Activated T-cell treated with anti-CD3 and anti-CD28 coated beads for 24 hours (primary cell): ENCODE measurements around the gene KRTAP10-11.

Experiments
- DNase-seq: peaks from one replicate; pipeline ENCODE4 v3.0.0-alpha.2; 2020; ENCODE audit warnings: low read depth

The KRTAP10-11 gene

GRCh38 chr21:44695184-44695583 is 49.0 kb downstream of the KRTAP10-11 start:
- DNase-seq, result no peak

- DNase-seq, result no peak
These were observed 49.4 kb downstream of the KRTAP10-11 start for GRCh38 chr21:44695641-44696040.

DNA sequence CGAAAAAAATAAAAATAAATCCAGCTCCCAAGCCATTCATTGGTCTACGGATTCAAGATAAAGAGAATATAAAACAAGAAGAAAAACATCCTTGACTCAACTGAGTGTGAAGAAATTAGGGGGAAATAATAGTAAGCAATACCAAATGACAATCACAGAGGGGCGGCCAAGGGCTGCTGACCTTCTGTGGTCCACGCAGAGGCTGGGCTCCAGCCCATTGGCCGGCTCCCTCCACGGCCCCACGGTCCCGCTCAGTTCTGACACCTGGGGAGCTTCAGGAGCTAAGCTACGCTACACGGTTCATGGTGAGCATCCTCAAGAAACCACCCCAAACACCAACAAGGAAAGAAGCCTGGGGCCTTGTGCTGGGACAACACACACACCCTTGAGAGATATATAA is 50.4 kb downstream of the KRTAP10-11 start:
- no peak for DNase-seq
